GM12891 (cell line): Measurements from ENCODE around the gene BNIP5.

Source experiments
- POLR2A ChIP-seq: IDR thresholded peaks from 2 replicates; pipeline ENCODE4 v1.6.1; 2011; ENCODE audit warnings: low read depth, low read length, control low read depth
- POLR2AphosphoS5 ChIP-seq: IDR thresholded peaks from 2 replicates; pipeline ENCODE4 v1.6.1; 2011; ENCODE audit warnings: low read depth, low read length, control low read depth
- POU2F2 ChIP-seq: IDR thresholded peaks from 2 replicates; pipeline ENCODE4 v1.6.1; 2011; ENCODE audit warnings: low read depth, mild to moderate bottlenecking, control low read depth, low read length, moderate library complexity
- TAF1 ChIP-seq: IDR thresholded peaks from 2 replicates; pipeline ENCODE4 v1.6.1; 2011; ENCODE audit warnings: low read depth, low read length, control low read depth

- TF ChIP-seq TAF1 (no peak), POLR2A (no peak), POLR2AphosphoS5 (no peak), POU2F2 (no peak)
Measured at GRCh38 chr6:36280983-36281382, 55.7 kb downstream of the BNIP5 start.
